ENCODE results near the gene NCSTN. TPM values are rescaled to one million over a fixed set of nuclear protein-coding genes. Genes with fewer than 3 reads are reported as not detected.

NCSTN gene
- total RNA-seq (2016; rRNA removed; fragmentation: Illumina TruSeq; extraction: Trizol) (27.0 and 44.2 TPM in 2 replicates), polyA plus RNA-seq (2011; rRNA removed) (247 and 281 TPM in 2 replicates), polyA minus RNA-seq (2011; rRNA and poly(A)+ RNA removed; ENCODE audit: low replicate concordance) (236 and 291 TPM in 2 replicates), Bru-seq, nascent RNA (percentile 87 among the genes with signal in this experiment), BruChase-seq, experiment 1, labeled RNA remaining after a 6-hour chase (percentile 88 among the genes with signal in this experiment), BruChase-seq, experiment 2, labeled RNA remaining after a 2-hour chase (percentile 85 among the genes with signal in this experiment)
- total RNA-seq (2016; cell fraction: cytosol; rRNA removed; fragmentation: Illumina TruSeq; extraction: Trizol; ENCODE audit: low read depth), result 6.0 and 7.0 TPM in 2 replicates
- 27.8 and 48.2 TPM in 2 replicates for total RNA-seq (2016; cell fraction: insoluble cytoplasmic fraction; rRNA removed; fragmentation: Illumina TruSeq; extraction: Trizol)
- total RNA-seq (2016; cell fraction: membrane; rRNA removed; fragmentation: Illumina TruSeq; extraction: Trizol), result 10.0 and 11.6 TPM in 2 replicates
- total RNA-seq (2016; cell fraction: nucleus; rRNA removed; fragmentation: Illumina TruSeq; extraction: Trizol), result 73.4 and 88.5 TPM in 2 replicates
- polyA plus RNA-seq (2011; cell fraction: cytosol; rRNA removed), result 199 and 230 TPM in 2 replicates
- polyA plus RNA-seq (2011; cell fraction: nucleus; rRNA removed), result 168 and 185 TPM in 2 replicates
- 96.6 and 115 TPM in 2 replicates for polyA plus RNA-seq (2012)
- 5.4 and 7.2 TPM in 2 replicates for polyA plus RNA-seq (2016; cell fraction: cytosol; fragmentation: Illumina TruSeq; extraction: Trizol; ENCODE audit: low read depth)
- polyA plus RNA-seq (2016; cell fraction: insoluble cytoplasmic fraction; fragmentation: Illumina TruSeq; extraction: Trizol; ENCODE audit: low read depth), result 27.4 and 35.6 TPM in 2 replicates
- polyA plus RNA-seq (2016; cell fraction: membrane; fragmentation: Illumina TruSeq; extraction: Trizol; ENCODE audit: low read depth), result 12.5 and 18.3 TPM in 2 replicates
- 159 TPM in 2 replicates for polyA plus RNA-seq (2016; cell fraction: nucleus; fragmentation: Illumina TruSeq; extraction: Trizol; ENCODE audit: insufficient read depth, low read depth)
- polyA minus RNA-seq (2011; cell fraction: cytosol; rRNA and poly(A)+ RNA removed), result 87.7 and 123 TPM in 2 replicates
- polyA minus RNA-seq (2011; cell fraction: nucleus; rRNA and poly(A)+ RNA removed), result 110 and 114 TPM in 2 replicates
- long read RNA-seq, experiment 1, transcript NCSTN-201 (17 exons, 2,936 nt), result major isoform, 53 of 82 reads
- long read RNA-seq, experiment 1, partial matches to known transcripts, result 13 of 82 reads
- long read RNA-seq, experiment 1, other reads (novel, unspliced or antisense), result 15 of 82 reads
- long read RNA-seq, experiment 2, transcript NCSTN-212 (2 exons, 856 nt), result minor isoform, 12 of 235 reads
- long read RNA-seq, experiment 2, transcript NCSTN-201 (17 exons, 2,936 nt), result major isoform, 138 of 235 reads
- long read RNA-seq, experiment 2, partial matches to known transcripts, result 57 of 235 reads
- long read RNA-seq, experiment 2, other reads (novel, unspliced or antisense), result 27 of 235 reads

- Histone ChIP-seq H3K4me2 (ENCODE audit: low read depth, low read length) (peak within 1 kb of the TSS; percentile 84), H3K4me3 (replicated peaks in 1 of 3; ENCODE audit: insufficient read depth in 1 of 3, low read depth in 2 of 3, low read length in 3 of 3) (peak within 1 kb of the TSS; percentile 81 to 98 (median 98)), H3K27ac (ENCODE audit: extremely low read length, insufficient read depth, low read length) (peak within 1 kb of the TSS; percentile 83), H3K36me3 (replicated peaks in 1 of 2; ENCODE audit: control insufficient read depth in 1 of 2, insufficient read depth in 2 of 2, low read length in 2 of 2) (peaks cover 11 to 40% of the 10 kb centered on the region in 2 experiments), H4K20me1 (ENCODE audit: insufficient read depth, low read length) (peaks cover 30% of the 10 kb centered on the region), H3K27me3 (ENCODE audit: control insufficient read depth in 1 of 2, insufficient read depth in 2 of 2, low read length in 2 of 2) (peaks cover 0 to 4% of the 10 kb centered on the region in 2 experiments; a peak in 1 of 5 replicates), H3K9me3 (ENCODE audit: low read length) (no peaks in the 10 kb centered on the region), H3K9ac (ENCODE audit: insufficient read depth, low read depth, low read length) (peak within 1 kb of the TSS; percentile 99), H3K4me1 (ENCODE audit: insufficient read depth, low read length) (peaks cover 43% of the 10 kb centered on the region), H2AFZ (ENCODE audit: low read length) (no peak within 1 kb of the TSS), H3K79me2 (ENCODE audit: insufficient read depth, low read length) (peaks cover 68% of the 10 kb centered on the region)
- in situ Hi-C loops (cut with HindIII; ENCODE audit: extremely low pct_ligation_motif_present, low pct_unique_long_range_greater_than_20kb), result no loop called here
- POLR2A ChIA-PET, result interaction anchor here (0.9 kb wide), 1 partner anchor 12 kb away, joined by 4 read pairs; no protein-coding TSS in a partner anchor
- ATAC-seq (peak; percentile 99), FAIRE-seq (peak; percentile 32), DNase-seq (ENCODE audit: low spot score) (peak; percentile 93)
- intact Hi-C loops (cut with micrococcal nuclease; ENCODE audit: unreplicated experiment), result no loop called here
- CTCF ChIA-PET (ENCODE audit: low intra/inter-chr PET ratio, low total read pairs), result no interaction called here
- no TSS peak for BruUV-seq (replicated peaks)
- 1% methylated on average over 47 of the region's 58 CpGs for WGBS (ENCODE audit: low lambda C conversion rate)
- TF ChIP-seq DMAP1 (CRISPR knock-in tag; IDR thresholded peaks at IDR 0.05), result peak; percentile 99
- peak; percentile 62; the same call in 1 of the 2 replicates for TF ChIP-seq KDM3A (CRISPR knock-in tag; IDR thresholded peaks at IDR 0.05; ENCODE audit: low read depth)
- peak; percentile 34 for TF ChIP-seq CBX1 (IDR thresholded peaks at IDR 0.05; ENCODE audit: low read depth)
- peak; percentile 76 for TF ChIP-seq PHF5A (CRISPR knock-in tag; IDR thresholded peaks at IDR 0.05; ENCODE audit: low read depth, unreplicated experiment)
- TF ChIP-seq GTF2F1 (IDR thresholded peaks at IDR 0.05; ENCODE audit: low read length), result 0 out of 2 replicates have a peak, but pooled peaks have one; percentile 18
- TF ChIP-seq ELF1 (CRISPR knock-in tag; IDR thresholded peaks at IDR 0.05), result peak; percentile 96
- peak; percentile 59; the same call in 1 of the 2 replicates for TF ChIP-seq ZSCAN31 (CRISPR knock-in tag; IDR thresholded peaks at IDR 0.05; ENCODE audit: low read depth)
- TF ChIP-seq SPEN (CRISPR knock-in tag; IDR thresholded peaks at IDR 0.05; ENCODE audit: low read depth), result peak; percentile 92
- no peak for TF ChIP-seq MBD4 (IDR thresholded peaks at IDR 0.05; ENCODE audit: borderline replicate concordance, low read length)
- peak; percentile 95 for TF ChIP-seq TBX2 (CRISPR knock-in tag; IDR thresholded peaks at IDR 0.05; ENCODE audit: borderline replicate concordance)
- TF ChIP-seq UBTF (CRISPR knock-in tag; IDR thresholded peaks at IDR 0.05), result peak; percentile 49; the same call in 1 of the 2 replicates
- TF ChIP-seq NCOR1 (IDR thresholded peaks at IDR 0.05; ENCODE audit: borderline replicate concordance, low read length), result 0 out of 2 replicates have a peak, but pooled peaks have one; percentile 27
Observed at GRCh38 chr1:160342953-160343869, at the start of gene NCSTN, which contains the start of gene COPA. Gene NCSTN, plus strand, starts transcription at chr1:160343383. Its CDS starts 14 bp downstream, at chr1:160343397. Gene COPA, minus strand, starts transcription at chr1:160343250. Its CDS starts 80 bp downstream, at chr1:160343170.

Data from HepG2 (cell line).